BLaER1 treated with 17β-estradiol and CSF1 and Interleukin-3, amounts not matched to agents 10 nM and 100 nM (cell line): ENCODE measurements around the gene ABL1.
"Not testable (repeated sequence)": the region's sequence is repeated elsewhere in the genome, so short reads cannot be mapped to it uniquely, and the experiment has no call there.

Experiments
- H3K27ac ChIP-seq, 11 experiments: shearing (Covaris generic); formaldehyde crosslinking; 2 replicates each; pipeline ENCODE4 v1.8.1; 2022
- H3K27me3 ChIP-seq, 11 experiments: shearing (Covaris generic); formaldehyde crosslinking; 2 replicates each; pipeline ENCODE4 v1.8.1; 2022
- H3K36me3 ChIP-seq, 11 experiments: shearing (Covaris generic); formaldehyde crosslinking; 2 replicates each; pipeline ENCODE4 v1.8.1; 2022
- H3K4me1 ChIP-seq, 10 experiments: shearing (Covaris generic); formaldehyde crosslinking; 2 replicates each; pipeline ENCODE4 v1.8.1; 2022
- H3K4me2 ChIP-seq, 11 experiments: shearing (Covaris generic); formaldehyde crosslinking; 2 replicates each; pipeline ENCODE4 v1.8.1; 2022
- H3K4me3 ChIP-seq, 10 experiments: shearing (Covaris generic); formaldehyde crosslinking; 2 replicates each; pipeline ENCODE4 v1.8.1; 2022
- H3K9ac ChIP-seq, 11 experiments: shearing (Covaris generic); formaldehyde crosslinking; 2 replicates each; pipeline ENCODE4 v1.8.1; 2022
- H3K9me3 ChIP-seq, 11 experiments: shearing (Covaris generic); formaldehyde crosslinking; replicated peaks in 1 of 11; 2 replicates each; pipeline ENCODE4 v1.8.1; 2022
- H4K20me1 ChIP-seq, 11 experiments: shearing (Covaris generic); formaldehyde crosslinking; 2 replicates each; pipeline ENCODE4 v1.8.1; 2022
- Cebpa-rat ChIP-seq, 11 experiments: shearing (Covaris generic); IDR thresholded peaks; 2 replicates each; pipeline ENCODE4 v1.8.1; 2022

The ABL1 gene

GRCh38 chr9:130843049-130843908 is 8.2 kb downstream of the ABL1 start:
- Histone ChIP-seq H3K27me3 (no peaks in the 10 kb centered on the region), H3K36me3 (peaks cover 0 to 43% (median 16%) of the 10 kb centered on the region in 11 experiments; a peak in 13 of 22 replicates), H3K4me1 (peaks cover 41 to 72% (median 54%) of the 10 kb centered on the region in 10 experiments), H3K4me2 (peak overlapping the region in 2 of 11 experiments; percentile 3 to 26; a peak in 2 of 22 replicates), H3K9ac (no peak overlapping the region), H3K9me3 (no peaks in the 10 kb centered on the region), H4K20me1 (peaks cover 95 to 100% (median 99%) of the 10 kb centered on the region in 11 experiments; a peak in 21 of 22 replicates), H3K27ac (no peak overlapping the region), H3K4me3 (no peak overlapping the region)
- no peak for TF ChIP-seq Cebpa-rat (IDR thresholded peaks at IDR 0.05)

- Histone ChIP-seq H3K36me3 (peaks cover 0 to 48% (median 20%) of the 10 kb centered on the region in 11 experiments; a peak in 14 of 22 replicates), H3K27me3 (no peaks in the 10 kb centered on the region), H3K9me3 (no peaks in the 10 kb centered on the region), H3K27ac (no peak overlapping the region), H3K4me2 (peak overlapping the region in 3 of 11 experiments; percentile 3 to 26 (median 7); a peak in 1 of 22 replicates), H4K20me1 (peaks cover 94 to 100% (median 99%) of the 10 kb centered on the region in 11 experiments; a peak in 21 of 22 replicates), H3K4me3 (no peak overlapping the region), H3K9ac (no peak overlapping the region), H3K4me1 (peaks cover 34 to 65% (median 49%) of the 10 kb centered on the region in 10 experiments)
- TF ChIP-seq Cebpa-rat (IDR thresholded peaks at IDR 0.05) = no peak
These were observed 9.0 kb downstream of the ABL1 start for GRCh38 chr9:130844044-130844451.

- Histone ChIP-seq H3K4me1 (peaks cover 22 to 55% (median 38%) of the 10 kb centered on the region in 10 experiments), H3K36me3 (peaks cover 0 to 61% (median 21%) of the 10 kb centered on the region in 11 experiments; a peak in 14 of 22 replicates), H3K4me3 (no peak overlapping the region), H3K9me3 (no peaks in the 10 kb centered on the region), H3K9ac (no peak overlapping the region), H3K27ac (no peak overlapping the region), H3K27me3 (no peaks in the 10 kb centered on the region), H4K20me1 (peaks cover 94 to 100% (median 99%) of the 10 kb centered on the region in 11 experiments), H3K4me2 (peak overlapping the region in 5 of 11 experiments; percentile 16 to 51 (median 21); a peak in 8 of 22 replicates)
- peak in 2 of 11 experiments; percentile 20 to 48; a peak in 2 of 22 replicates for TF ChIP-seq Cebpa-rat (IDR thresholded peaks at IDR 0.05)
These were observed 10.2 kb downstream of the ABL1 start for GRCh38 chr9:130845254-130845653.

- H3K4me1 ChIP-seq = peaks cover 22 to 55% (median 38%) of the 10 kb centered on the region in 10 experiments
- H3K4me3 ChIP-seq = no peak overlapping the region
- no peaks in the 10 kb centered on the region for H3K9me3 ChIP-seq
- H3K27ac ChIP-seq = no peak overlapping the region
- H4K20me1 ChIP-seq = peaks cover 95 to 100% (median 99%) of the 10 kb centered on the region in 11 experiments
- H3K36me3 ChIP-seq = peaks cover 0 to 68% (median 28%) of the 10 kb centered on the region in 11 experiments; a peak in 15 of 22 replicates
- H3K4me2 ChIP-seq = peak overlapping the region in 2 of 11 experiments; percentile 16 to 51; a peak in 1 of 22 replicates
- TF ChIP-seq Cebpa-rat (IDR thresholded peaks at IDR 0.05) = no peak
- no peaks in the 10 kb centered on the region for H3K27me3 ChIP-seq
- no peak overlapping the region for H3K9ac ChIP-seq
These were observed 10.9 kb downstream of the ABL1 start for GRCh38 chr9:130845901-130846481.

GRCh38 chr9:130846487-130847305 is 11.6 kb downstream of the ABL1 start:
- Histone ChIP-seq H3K4me2 (peak overlapping the region in 3 of 11 experiments; percentile 21 to 32 (median 28); a peak in 1 of 22 replicates), H3K27ac (no peak overlapping the region), H3K4me3 (no peak overlapping the region), H3K36me3 (peaks cover 0 to 74% (median 28%) of the 10 kb centered on the region in 11 experiments; a peak in 15 of 22 replicates), H4K20me1 (peaks cover 93 to 100% (median 100%) of the 10 kb centered on the region in 11 experiments), H3K9me3 (no peaks in the 10 kb centered on the region), H3K27me3 (no peaks in the 10 kb centered on the region), H3K9ac (peak overlapping the region in 1 of 11 experiments; percentile 3; a peak in 3 of 22 replicates), H3K4me1 (peaks cover 22 to 55% (median 38%) of the 10 kb centered on the region in 10 experiments)
- no peak for TF ChIP-seq Cebpa-rat (IDR thresholded peaks at IDR 0.05)

GRCh38 chr9:130847306-130848217 is 12.5 kb downstream of the ABL1 start:
- H3K4me3 ChIP-seq = no peak overlapping the region
- H3K27me3 ChIP-seq = no peaks in the 10 kb centered on the region
- peaks cover 22 to 51% (median 38%) of the 10 kb centered on the region in 10 experiments for H3K4me1 ChIP-seq
- H4K20me1 ChIP-seq = peaks cover 93 to 100% (median 100%) of the 10 kb centered on the region in 11 experiments
- peak overlapping the region in 1 of 11 experiments; percentile 3; a peak in 1 of 22 replicates for H3K9ac ChIP-seq
- peaks cover 0 to 79% (median 33%) of the 10 kb centered on the region in 11 experiments; a peak in 16 of 22 replicates for H3K36me3 ChIP-seq
- TF ChIP-seq Cebpa-rat (IDR thresholded peaks at IDR 0.05) = no peak
- no peaks in the 10 kb centered on the region for H3K9me3 ChIP-seq
- H3K27ac ChIP-seq = no peak overlapping the region
- H3K4me2 ChIP-seq = peak overlapping the region in 8 of 11 experiments; percentile 4 to 50 (median 20); a peak in 10 of 22 replicates

GRCh38 chr9:130848514-130848913 is 13.5 kb downstream of the ABL1 start:
- Histone ChIP-seq H3K4me1 (peaks cover 17 to 41% (median 33%) of the 10 kb centered on the region in 10 experiments; a peak in 19 of 20 replicates), H4K20me1 (peaks cover 91 to 100% (median 100%) of the 10 kb centered on the region in 11 experiments), H3K36me3 (peaks cover 0 to 77% (median 36%) of the 10 kb centered on the region in 11 experiments; a peak in 17 of 22 replicates)
- H3K9ac ChIP-seq, H3K27me3 ChIP-seq, H3K4me3 ChIP-seq, H3K9me3 ChIP-seq, H3K27ac ChIP-seq, H3K4me2 ChIP-seq: not testable (repeated sequence)
